Neural cell (in vitro differentiated cells): ENCODE results near the gene CD200R1L.

ENCODE experiments used
- EP300 ChIP-seq: fragments of 450-650 bp; conservative IDR thresholded peaks from 2 replicates; pipeline ENCODE4 v1.6.1; 2014; ENCODE audit warnings: antibody characterized with exemption, mild to moderate bottlenecking, moderate library complexity; ENCODE audit not compliant: poor library complexity, severe bottlenecking
- EZH2 ChIP-seq: fragments of 200-600, 300-800 bp; shearing (Covaris generic), sonication (generic); IDR thresholded peaks from 2 replicates; pipeline ENCODE4 v1.6.1; 2014; ENCODE audit warnings: antibody characterized with exemption, low read length, borderline replicate concordance, mild to moderate bottlenecking; ENCODE audit not compliant: insufficient read depth, poor library complexity, severe bottlenecking
- MXI1 ChIP-seq: fragments of 450-650 bp; conservative IDR thresholded peaks from 2 replicates; pipeline ENCODE4 v1.6.1; 2014; ENCODE audit warnings: antibody characterized with exemption, mild to moderate bottlenecking; ENCODE audit not compliant: poor library complexity, severe bottlenecking
- POLR2AphosphoS5 ChIP-seq: IDR thresholded peaks from 2 replicates; pipeline ENCODE4 v1.6.1; 2012
- RAD21 ChIP-seq: fragments of 450-650 bp; conservative IDR thresholded peaks from 2 replicates; pipeline ENCODE4 v1.6.1; 2014; ENCODE audit warnings: antibody characterized with exemption, mild to moderate bottlenecking, moderate library complexity
- REST ChIP-seq: IDR thresholded peaks from 2 replicates; pipeline ENCODE4 v1.6.1; 2012; ENCODE audit warnings: borderline replicate concordance
- SMC3 ChIP-seq: fragments of 450-650 bp; conservative IDR thresholded peaks from 2 replicates; pipeline ENCODE4 v1.6.1; 2014; ENCODE audit warnings: antibody characterized with exemption, mild to moderate bottlenecking, moderate library complexity; ENCODE audit not compliant: poor library complexity
- TF ChIP-seq, protein P1 (sequence below): fragments of 450-650 bp; IDR thresholded peaks from 2 replicates; pipeline ENCODE4 v1.5.1; 2014; ENCODE audit warnings: antibody characterized with exemption, mild to moderate bottlenecking, moderate library complexity; ENCODE audit not compliant: poor library complexity, severe bottlenecking

- TF ChIP-seq EZH2 (no peak), POLR2AphosphoS5 (no peak), REST (no peak), EP300 (no peak), RAD21 (no peak), MXI1 (no peak), SMC3 (no peak)
- TF ChIP-seq, protein P1, sequence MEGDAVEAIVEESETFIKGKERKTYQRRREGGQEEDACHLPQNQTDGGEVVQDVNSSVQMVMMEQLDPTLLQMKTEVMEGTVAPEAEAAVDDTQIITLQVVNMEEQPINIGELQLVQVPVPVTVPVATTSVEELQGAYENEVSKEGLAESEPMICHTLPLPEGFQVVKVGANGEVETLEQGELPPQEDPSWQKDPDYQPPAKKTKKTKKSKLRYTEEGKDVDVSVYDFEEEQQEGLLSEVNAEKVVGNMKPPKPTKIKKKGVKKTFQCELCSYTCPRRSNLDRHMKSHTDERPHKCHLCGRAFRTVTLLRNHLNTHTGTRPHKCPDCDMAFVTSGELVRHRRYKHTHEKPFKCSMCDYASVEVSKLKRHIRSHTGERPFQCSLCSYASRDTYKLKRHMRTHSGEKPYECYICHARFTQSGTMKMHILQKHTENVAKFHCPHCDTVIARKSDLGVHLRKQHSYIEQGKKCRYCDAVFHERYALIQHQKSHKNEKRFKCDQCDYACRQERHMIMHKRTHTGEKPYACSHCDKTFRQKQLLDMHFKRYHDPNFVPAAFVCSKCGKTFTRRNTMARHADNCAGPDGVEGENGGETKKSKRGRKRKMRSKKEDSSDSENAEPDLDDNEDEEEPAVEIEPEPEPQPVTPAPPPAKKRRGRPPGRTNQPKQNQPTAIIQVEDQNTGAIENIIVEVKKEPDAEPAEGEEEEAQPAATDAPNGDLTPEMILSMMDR = no peak
These were observed 43.2 kb downstream of the CD200R1L start for GRCh38 chr3:112803467-112803866.
